Measurements from ENCODE around the gene BTBD1.

Gene BTBD1

DNA sequence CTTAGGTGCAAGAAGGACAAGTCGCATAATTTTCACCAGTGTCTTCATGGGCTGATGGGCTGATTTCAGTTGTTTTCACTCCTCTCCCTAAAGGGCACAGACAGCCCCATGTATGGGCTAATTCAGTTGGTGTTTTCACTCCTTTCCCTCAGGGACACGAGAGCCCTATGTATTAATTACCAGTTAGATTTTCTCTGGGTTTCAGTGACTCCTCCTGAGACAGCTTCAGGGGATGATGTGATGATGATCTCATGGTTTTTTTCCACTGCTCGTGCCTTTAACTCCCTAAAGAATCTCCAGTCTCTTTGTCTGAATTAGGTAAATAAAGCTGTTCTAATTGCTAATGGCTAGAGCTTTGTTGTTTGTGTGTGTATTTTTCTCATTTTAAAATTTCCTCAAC lies 71.1 kb downstream of the BTBD1 start:
- in situ Hi-C loops (cut with MboI; ENCODE audit: low sequenced_read_pairs): no loop called here

DNA sequence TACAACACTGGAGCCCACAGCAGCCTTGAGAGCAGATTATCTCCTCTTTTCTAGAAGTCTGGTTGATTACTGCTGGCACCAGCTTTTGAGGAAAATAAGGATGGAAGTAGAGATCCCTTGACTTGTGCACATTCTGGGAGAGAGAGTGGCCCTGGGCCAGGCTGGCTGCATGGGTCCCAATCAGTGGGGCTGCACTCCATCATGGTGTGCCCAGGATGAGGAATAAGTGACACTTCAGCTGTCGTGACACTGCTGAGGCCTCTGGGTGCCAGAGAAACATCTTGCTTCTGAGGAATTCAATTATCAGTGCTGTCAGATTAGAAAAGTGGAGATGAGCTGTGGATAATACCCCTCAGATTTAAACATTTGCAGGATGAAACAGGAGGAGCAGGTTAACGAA lies 72.0 kb downstream of the BTBD1 start:
- in situ Hi-C loops (cut with MboI; ENCODE audit: low sequenced_read_pairs): no loop called here

DNA sequence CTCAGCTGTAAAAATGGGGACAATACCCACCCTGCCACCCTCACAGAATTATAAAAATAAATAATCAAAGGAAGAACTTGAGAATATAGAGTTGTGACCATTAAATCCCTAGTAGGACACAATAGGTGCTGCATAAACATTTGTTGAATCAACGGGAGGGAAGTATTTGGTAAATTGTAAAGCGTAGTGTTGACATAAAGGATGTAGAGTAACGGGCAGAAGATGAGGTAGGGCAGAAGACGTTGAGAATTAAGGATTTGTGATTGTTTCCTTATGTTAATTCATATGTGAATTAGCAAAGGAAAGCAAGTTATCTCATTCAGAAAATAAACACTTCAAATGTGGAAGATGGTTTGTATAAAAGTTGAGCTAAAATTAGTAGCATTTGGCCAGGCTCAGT lies 73.9 kb downstream of the BTBD1 start:
- in situ Hi-C loops (cut with MboI; ENCODE audit: low sequenced_read_pairs): no loop called here

DNA sequence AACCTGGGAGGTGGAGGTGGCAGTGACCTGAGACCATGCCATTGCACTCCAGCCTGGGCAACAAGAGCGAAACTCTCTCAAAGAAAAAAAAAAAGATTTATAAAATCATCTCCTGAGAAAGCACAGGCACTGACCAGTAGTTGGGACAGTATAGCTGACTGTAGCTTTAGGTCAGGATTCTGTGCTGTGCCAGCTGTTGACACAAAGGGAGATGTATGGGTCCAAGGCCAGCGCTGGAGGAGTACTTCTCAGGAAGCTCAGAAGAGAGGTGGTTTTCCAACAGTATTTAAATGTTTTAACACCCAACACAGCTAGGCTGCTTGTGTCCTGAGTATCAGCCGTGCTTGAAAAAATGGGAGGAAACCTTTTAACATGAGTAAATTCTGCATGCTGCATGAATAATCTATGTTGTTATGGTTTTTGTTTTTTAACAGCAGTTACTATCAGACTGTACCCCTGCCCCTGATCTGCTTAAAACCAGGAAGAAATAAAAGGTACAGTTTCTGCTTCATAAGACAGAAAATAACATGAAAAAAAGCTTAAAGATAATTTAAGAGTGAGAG lies 74.5 kb downstream of the BTBD1 start:
- in situ Hi-C loops (cut with MboI; ENCODE audit: low sequenced_read_pairs): no loop called here

DNA sequence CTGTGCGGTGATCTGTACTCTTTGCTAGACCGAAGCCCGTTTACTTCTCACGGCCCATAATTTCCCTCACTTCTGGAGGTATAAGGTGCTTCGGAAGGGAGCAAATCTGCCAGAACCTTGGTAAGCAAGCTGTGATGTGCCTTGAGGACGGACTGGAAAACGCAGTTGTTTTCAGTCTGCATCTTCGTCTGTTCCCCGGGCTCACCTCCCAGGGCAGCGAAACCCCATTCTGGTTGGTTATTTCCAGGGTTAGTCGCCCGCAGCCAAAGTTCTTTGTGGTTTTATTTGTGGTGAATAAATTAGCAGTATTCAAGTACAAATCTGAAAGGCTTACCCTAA lies 80.6 kb downstream of the BTBD1 start:
- in situ Hi-C loops (cut with MboI; ENCODE audit: low sequenced_read_pairs): no loop called here

DNA sequence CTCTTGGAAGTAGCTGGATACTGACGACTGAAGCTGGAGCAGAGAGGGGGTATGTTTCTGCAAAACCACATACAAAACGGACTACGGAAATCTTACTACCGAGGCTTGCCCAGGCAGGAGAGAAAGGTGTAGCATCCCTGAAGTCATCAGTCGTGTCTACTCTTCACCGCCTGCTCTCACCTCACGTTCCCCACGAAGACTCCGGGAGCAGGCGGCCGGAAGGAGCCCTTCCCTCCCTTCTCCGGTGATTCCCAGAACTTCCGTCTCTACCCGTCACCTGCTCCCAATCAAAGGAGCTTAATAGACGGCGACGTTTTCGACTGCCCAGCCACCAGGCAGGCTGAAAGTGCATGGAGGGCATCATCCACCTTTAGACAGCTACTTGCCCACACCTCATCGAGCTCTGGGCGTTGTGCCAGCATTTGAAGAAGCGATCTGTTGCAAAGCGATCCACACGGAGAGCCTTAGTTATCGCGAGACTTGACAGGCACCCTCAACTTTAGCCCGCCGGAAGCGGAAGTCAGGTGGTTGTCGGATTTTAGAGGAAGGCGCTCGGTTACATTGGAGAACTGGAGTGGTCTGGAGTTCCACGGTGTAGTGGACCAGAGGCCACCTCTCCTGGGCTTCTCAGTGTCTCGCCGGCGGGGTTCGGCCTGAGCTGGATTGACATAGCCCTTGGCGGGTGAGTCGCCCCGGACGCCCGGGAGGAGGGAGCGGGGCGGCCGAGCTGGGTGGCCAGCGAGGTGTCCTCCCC lies 81.2 kb downstream of the BTBD1 start, which contains the start of gene RAMAC:
Gene RAMAC (plus strand): TSS at position 523 of the 754 bp plus-strand sequence. CDS start 2,809 bp downstream, outside the sequence.
- in situ Hi-C loops (cut with MboI; ENCODE audit: low sequenced_read_pairs): no loop called here

DNA sequence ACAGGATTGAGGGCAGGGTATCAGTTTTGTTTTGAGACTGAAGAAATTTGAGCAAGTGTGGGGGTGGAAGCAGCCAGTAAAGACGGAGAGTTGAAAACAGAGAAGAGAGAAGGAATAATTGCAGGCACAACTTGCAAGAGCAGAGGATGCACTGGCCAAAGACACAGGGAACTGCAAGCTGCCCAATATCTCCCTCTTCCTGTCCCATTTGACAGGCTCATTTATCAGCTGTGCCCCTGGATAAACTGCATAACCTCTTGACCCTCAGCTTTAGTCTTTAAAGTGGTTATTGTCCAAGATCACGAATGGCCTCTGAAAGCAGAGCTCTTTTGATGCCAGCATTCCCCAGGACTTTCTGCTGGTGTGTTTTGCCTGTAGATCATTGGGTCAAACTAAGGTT lies 86.1 kb downstream of the BTBD1 start:
- in situ Hi-C loops (cut with MboI; ENCODE audit: low sequenced_read_pairs): no loop called here

DNA sequence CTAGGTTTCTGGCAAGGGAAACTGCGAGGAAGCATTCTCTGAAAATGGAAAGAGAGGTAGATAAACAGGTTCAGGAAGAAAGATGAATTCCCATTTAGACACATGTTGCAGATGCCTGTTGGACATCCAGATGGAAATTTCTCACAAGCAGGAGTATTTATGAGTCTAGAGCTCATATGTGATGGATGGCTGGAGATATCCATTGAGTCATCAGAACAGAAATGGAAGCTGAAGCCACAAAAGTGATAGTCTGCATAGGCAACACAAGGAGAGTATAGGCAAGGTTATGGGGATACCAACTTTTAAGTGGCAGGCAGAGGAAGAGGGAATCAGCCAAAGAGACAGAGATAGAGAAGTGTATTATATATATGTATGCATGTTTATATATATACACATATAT lies 87.3 kb downstream of the BTBD1 start:
- in situ Hi-C loops (cut with MboI; ENCODE audit: low sequenced_read_pairs): no loop called here

DNA sequence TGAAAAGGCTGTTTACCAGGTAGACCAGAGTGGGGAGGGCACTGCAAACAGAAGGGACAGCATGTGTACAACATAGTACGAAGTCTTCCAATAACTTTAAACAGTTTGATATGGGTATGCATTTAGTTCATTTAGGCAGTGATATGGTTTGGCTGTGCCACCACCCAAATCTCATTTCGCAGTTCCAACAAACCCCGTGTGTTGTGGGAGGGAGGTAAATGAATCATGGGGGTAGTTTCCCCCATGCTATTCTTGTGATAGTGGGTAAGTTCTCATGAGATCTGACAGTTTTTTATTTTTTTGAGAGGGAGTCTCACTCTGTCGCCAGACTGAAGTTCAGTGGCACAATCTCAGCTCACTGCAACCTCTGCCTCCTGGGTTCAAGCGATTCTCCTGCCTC lies 88.6 kb downstream of the BTBD1 start:
- in situ Hi-C loops (cut with MboI; ENCODE audit: low sequenced_read_pairs): no loop called here

DNA sequence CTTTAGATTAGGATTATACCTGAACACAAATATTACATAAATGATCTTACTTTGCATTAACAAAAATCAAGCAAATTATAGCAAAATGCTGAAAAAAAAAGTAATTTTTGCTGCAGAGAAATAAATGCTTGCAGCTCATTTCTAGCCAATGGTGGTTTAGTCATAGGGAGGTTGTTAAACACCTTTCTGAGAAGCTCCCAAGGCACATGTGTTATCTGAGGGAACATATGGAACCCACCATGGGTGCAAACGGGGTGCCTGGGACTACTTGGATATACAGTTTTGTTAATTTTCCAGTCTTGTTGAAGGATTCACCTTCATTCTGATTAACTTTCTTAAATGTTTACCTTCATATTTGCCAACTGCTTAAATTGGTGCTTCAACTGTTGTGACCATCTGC lies 90.0 kb downstream of the BTBD1 start:
- in situ Hi-C loops (cut with MboI; ENCODE audit: low sequenced_read_pairs): no loop called here

DNA sequence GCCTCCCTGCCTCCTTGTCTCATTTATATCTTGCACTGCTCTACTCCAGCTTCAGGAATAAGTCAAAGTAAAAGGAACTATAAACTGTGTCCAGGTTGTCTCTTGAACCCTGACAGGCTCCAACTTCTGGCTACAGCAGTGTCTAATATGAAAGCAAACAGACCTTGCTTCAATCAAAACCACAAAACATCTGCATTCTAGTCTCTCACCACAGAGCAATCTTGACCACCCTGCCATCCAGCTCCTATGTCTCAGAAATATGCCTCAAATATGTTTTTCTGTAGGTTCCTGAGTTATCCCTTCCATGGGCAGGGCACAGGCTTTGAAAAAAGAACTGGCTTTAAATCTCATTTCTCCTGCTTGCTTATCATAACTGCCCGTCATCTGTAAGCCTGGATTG lies 94.1 kb downstream of the BTBD1 start:
- in situ Hi-C loops (cut with MboI; ENCODE audit: low sequenced_read_pairs): no loop called here

DNA sequence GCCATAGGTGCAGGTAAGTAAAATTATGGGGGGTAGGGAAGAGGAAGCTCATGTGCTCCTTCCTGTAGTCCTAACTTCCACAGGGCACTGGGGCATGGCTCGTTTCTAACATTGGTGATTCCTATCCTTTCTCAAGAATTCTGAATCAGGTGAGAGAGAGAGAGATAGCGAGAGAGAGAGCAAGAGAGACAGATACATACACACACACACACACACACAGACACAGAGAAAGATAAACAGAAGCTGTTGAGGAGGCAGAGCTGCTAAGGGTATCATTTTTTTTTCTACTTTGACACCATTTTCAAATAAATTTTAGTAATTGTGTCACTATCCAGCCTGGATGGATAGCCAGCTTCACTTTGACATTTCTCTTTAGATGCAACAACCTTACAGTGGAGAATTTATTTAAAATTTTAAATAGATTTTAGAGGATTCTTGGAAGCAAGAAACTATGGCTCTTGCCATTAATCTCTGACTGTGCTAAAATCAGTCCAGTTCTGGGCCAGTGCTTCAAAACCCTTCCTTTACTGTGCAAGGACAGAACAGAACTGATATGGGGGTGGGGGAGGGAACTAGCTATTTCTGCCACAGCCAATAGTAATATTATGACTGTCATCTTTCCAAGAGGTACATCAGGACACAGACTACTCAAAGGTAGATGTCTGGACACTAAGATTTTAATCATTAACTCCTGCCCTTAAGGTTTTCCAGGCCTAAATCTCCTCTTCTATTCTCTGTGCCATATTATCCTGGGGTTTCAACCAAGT lies 95.7 kb downstream of the BTBD1 start:
- in situ Hi-C loops (cut with MboI; ENCODE audit: low sequenced_read_pairs): no loop called here

DNA sequence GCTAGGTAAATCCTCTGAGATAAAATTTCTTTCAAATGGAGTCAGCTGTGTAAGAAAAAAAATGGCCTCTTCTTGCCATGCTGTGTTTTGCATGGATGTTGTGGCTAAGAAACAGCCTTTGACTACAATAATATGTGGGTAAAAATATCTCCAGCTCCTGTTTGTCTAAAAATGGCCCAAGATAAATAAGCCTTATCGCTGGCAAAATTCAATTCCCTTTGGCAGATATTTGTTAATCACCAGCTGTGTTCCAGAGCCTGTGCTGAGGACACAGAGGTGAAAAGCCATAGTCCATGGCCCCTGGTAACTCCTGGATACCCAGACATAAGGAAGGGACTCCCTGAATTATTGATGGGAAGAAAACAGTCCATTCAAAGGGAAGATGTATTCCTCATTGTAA lies 96.4 kb downstream of the BTBD1 start:
- in situ Hi-C loops (cut with MboI; ENCODE audit: low sequenced_read_pairs): no loop called here

DNA sequence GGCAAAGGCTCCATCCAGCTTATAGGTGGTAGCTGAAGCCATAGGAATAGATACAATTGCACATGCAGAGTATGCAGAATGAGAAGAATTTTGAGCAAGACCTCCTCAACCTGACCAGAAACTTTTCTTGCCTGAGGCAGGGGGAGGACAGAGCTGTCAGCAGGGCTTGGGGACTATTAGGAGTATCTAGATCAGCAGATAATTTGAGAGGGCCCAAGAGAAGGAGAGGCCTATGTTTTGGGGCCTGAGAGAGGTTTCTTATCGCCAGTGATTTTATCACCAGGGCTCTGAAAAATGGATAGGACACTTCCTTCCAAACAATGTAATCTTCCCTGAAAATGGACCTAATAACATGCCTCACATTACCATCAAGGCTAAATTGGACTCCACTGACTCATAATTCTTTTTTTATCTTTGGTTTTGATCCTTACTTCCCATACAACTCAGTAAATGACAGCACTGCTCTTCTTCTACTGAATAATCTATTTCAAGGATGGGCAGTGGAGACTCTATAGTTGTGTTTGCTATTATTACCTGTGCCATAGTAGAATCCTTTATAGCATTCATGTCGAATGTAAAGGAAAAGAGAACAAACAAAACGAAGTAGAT lies 96.9 kb downstream of the BTBD1 start:
- in situ Hi-C loops (cut with MboI; ENCODE audit: low sequenced_read_pairs): no loop called here

DNA sequence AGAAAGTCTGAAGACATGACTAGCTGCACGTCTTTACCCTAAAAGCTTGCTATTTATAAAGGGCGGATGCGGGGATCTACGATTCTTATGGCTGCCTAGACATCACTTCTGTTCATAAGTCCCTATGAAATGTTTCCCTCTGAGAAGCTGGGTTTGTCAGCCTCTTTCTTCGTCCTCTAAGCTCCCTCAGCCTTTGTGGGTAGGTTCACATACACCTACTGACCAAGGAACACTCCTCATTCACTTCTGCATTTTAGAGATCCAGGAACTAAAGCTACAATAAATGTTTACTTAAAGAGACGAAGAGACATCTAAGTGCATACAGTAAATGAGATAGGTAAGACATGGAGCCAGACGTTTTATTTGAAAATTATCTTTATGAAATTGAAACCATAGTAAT lies 97.7 kb downstream of the BTBD1 start:
- in situ Hi-C loops (cut with MboI; ENCODE audit: low sequenced_read_pairs): no loop called here

DNA sequence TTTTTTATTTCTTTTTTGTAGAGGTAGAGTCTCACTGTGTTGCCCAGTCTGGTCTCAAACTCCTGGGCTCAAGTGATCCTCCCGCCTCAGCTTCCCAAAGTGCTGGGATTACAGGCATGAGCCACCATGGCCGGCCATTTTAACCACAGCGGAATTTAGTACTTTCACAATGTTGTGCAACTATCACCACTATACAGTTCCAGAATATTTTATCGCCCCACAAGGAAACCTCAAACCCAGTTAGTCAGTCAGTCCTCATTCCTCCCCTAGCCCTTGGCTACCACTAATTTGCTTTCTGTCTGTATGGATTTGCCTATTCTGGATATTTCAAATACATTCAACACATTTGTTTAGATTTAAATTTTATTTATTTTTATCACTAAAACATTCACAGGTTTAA lies 99.0 kb downstream of the BTBD1 start:
- in situ Hi-C loops (cut with MboI; ENCODE audit: low sequenced_read_pairs): no loop called here

DNA sequence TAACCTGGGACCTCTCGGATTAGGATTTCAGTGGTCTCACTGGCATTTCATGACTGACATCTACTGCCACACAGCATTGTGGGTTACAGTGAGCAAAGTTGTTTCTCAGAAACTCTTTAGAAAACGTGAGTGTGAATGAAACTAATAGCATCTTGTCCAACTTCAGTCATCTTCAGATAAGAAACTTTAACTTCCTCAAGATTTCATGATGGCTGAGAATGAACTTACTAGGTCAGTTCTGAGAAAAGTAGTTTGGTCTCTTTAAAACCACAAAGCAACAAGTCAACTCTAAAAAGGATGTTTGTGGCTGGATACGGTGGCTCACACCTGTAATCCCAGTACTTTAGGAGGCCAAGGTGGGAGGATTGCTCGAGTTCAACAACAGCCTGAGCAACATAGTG lies 100.4 kb downstream of the BTBD1 start:
- in situ Hi-C loops (cut with MboI; ENCODE audit: low sequenced_read_pairs): no loop called here
